ENCODE measurements around the gene PRKD1.

PRKD1 gene

DNA sequence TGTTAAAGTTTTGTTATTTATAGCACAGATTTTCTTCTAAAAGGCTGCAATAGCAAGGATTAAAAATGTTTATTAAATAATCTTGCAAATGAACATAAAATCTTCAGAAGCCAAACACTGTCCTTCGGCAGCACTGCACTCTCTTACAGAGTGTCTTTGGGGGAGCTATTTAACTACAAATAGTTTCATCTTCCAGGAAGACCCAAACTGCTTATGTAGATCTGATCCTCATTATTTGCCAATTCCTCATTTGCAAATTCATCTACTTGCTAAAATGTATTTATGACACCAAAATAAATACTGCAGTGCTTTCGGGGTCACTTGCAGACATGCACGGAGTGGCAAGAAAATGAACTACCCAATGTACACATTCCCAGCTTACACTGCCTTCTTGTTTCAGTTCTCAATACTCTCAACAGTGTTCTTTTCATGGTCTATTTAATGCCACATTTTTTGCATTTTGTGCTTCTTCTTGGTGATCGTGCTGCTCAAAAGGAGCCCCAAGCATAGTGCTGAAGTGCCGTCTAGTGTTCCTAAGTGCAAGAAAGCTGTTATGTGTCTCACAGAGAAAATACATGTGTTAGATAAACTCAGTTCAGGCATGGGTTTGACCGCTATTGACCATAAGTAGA is 128.1 kb downstream of the PRKD1 start:
- Histone ChIP-seq H3K4me3 (ENCODE audit: low read length) (no peak overlapping the region), H3K4me1 (ENCODE audit: control insufficient read depth, low read length) (no peaks in the 10 kb centered on the region), H3K9me2 (replicated peaks; ENCODE audit: control insufficient read depth, low read length) (no peaks in the 10 kb centered on the region), H3K27ac (ENCODE audit: low read depth, low read length) (no peak overlapping the region), H4K20me1 (ENCODE audit: control insufficient read depth, insufficient read depth, low read depth, low read length) (no peaks in the 10 kb centered on the region), H3K4me2 (ENCODE audit: low read length) (no peak overlapping the region), H3K9me3 (ENCODE audit: control insufficient read depth, insufficient read depth, low read length) (no peaks in the 10 kb centered on the region), H3K27me3 (ENCODE audit: control insufficient read depth, low read length) (no peaks in the 10 kb centered on the region), H3F3A (ENCODE audit: control insufficient read depth, insufficient read depth) (no peaks in the 10 kb centered on the region), H3K79me2 (ENCODE audit: control insufficient read depth, low read length) (no peaks in the 10 kb centered on the region), H3K36me3 (ENCODE audit: control insufficient read depth, low read length) (no peaks in the 10 kb centered on the region)
- TF ChIP-seq EZH2phosphoT487 (IDR thresholded peaks at IDR 0.05; ENCODE audit: borderline replicate concordance, low read length), result no peak

DNA sequence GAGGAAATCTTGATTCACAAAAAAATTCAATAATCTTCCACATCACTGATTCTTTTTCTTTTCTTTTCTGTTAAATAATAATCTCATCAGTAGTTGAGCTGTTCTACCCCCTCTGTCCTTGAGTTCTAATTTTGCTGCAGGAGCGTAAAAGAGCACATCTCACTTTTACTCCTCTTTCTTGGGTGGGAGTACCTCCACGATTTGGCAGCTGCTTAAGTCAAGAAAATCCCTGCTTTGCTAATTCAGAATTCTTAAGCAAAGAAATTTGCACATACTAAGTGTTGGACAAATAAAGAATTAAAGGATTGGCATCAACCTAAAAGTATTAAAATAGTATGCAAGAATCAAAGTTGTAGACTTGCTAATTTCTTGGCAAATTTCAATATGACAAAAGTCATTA is 128.8 kb downstream of the PRKD1 start:
- no peaks in the 10 kb centered on the region for H3K9me2 ChIP-seq (replicated peaks; ENCODE audit: control insufficient read depth, low read length)
- H4K20me1 ChIP-seq (ENCODE audit: control insufficient read depth, insufficient read depth, low read depth, low read length), result no peaks in the 10 kb centered on the region
- H3K27me3 ChIP-seq (ENCODE audit: control insufficient read depth, low read length), result no peaks in the 10 kb centered on the region
- no peaks in the 10 kb centered on the region for H3K79me2 ChIP-seq (ENCODE audit: control insufficient read depth, low read length)
- no peaks in the 10 kb centered on the region for H3F3A ChIP-seq (ENCODE audit: control insufficient read depth, insufficient read depth)
- TF ChIP-seq, protein P1, sequence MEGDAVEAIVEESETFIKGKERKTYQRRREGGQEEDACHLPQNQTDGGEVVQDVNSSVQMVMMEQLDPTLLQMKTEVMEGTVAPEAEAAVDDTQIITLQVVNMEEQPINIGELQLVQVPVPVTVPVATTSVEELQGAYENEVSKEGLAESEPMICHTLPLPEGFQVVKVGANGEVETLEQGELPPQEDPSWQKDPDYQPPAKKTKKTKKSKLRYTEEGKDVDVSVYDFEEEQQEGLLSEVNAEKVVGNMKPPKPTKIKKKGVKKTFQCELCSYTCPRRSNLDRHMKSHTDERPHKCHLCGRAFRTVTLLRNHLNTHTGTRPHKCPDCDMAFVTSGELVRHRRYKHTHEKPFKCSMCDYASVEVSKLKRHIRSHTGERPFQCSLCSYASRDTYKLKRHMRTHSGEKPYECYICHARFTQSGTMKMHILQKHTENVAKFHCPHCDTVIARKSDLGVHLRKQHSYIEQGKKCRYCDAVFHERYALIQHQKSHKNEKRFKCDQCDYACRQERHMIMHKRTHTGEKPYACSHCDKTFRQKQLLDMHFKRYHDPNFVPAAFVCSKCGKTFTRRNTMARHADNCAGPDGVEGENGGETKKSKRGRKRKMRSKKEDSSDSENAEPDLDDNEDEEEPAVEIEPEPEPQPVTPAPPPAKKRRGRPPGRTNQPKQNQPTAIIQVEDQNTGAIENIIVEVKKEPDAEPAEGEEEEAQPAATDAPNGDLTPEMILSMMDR (IDR thresholded peaks at IDR 0.05; ENCODE audit: low read depth, low read length, poor library complexity, severe bottlenecking), result no peak
- TF ChIP-seq EZH2phosphoT487 (IDR thresholded peaks at IDR 0.05; ENCODE audit: borderline replicate concordance, low read length), result no peak
- H3K36me3 ChIP-seq (ENCODE audit: control insufficient read depth, low read length), result no peaks in the 10 kb centered on the region
- no peak overlapping the region for H3K4me3 ChIP-seq (ENCODE audit: low read length)
- H3K9me3 ChIP-seq (ENCODE audit: control insufficient read depth, insufficient read depth, low read length), result no peaks in the 10 kb centered on the region
- no peak overlapping the region for H3K4me2 ChIP-seq (ENCODE audit: low read length)
- H3K27ac ChIP-seq (ENCODE audit: low read depth, low read length), result no peak overlapping the region
- H3K4me1 ChIP-seq (ENCODE audit: control insufficient read depth, low read length), result no peaks in the 10 kb centered on the region

DNA sequence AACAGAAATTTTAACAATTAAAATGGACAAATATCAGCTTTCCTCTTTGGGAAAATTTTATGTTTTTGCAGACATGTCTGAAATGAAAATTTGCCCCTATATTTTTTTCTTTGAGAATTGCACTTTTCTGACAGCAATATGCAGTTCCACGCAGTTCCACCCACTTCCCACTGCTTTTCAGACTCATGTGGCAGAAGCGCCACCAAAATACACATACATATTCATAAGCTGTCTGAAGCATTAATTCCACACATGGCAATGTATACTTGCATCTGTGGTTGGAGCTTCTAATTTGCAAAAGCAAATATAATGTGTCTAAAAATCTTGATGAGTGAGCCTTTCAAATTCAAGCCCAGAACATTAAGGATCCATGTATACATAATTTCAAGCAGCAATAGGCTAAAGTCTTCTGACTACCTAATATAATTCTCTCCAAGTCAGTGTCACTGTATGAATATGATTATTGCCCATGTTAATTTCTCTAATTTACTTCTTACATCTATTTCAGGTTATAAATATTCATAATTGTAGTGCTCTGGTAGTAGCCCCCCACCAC is 129.5 kb downstream of the PRKD1 start:
- no peaks in the 10 kb centered on the region for H4K20me1 ChIP-seq (ENCODE audit: control insufficient read depth, insufficient read depth, low read depth, low read length)
- no peaks in the 10 kb centered on the region for H3K9me2 ChIP-seq (replicated peaks; ENCODE audit: control insufficient read depth, low read length)
- H3K4me1 ChIP-seq (ENCODE audit: control insufficient read depth, low read length), result no peaks in the 10 kb centered on the region
- no peaks in the 10 kb centered on the region for H3K27me3 ChIP-seq (ENCODE audit: control insufficient read depth, low read length)
- H3F3A ChIP-seq (ENCODE audit: control insufficient read depth, insufficient read depth), result no peaks in the 10 kb centered on the region
- no peaks in the 10 kb centered on the region for H3K36me3 ChIP-seq (ENCODE audit: control insufficient read depth, low read length)
- TF ChIP-seq, protein P1 (IDR thresholded peaks at IDR 0.05; ENCODE audit: low read depth, low read length, poor library complexity, severe bottlenecking), result no peak
- TF ChIP-seq EZH2phosphoT487 (IDR thresholded peaks at IDR 0.05; ENCODE audit: borderline replicate concordance, low read length), result no peak
- no peak overlapping the region for H3K4me3 ChIP-seq (ENCODE audit: low read length)
- no peaks in the 10 kb centered on the region for H3K9me3 ChIP-seq (ENCODE audit: control insufficient read depth, insufficient read depth, low read length)
- no peak overlapping the region for H3K27ac ChIP-seq (ENCODE audit: low read depth, low read length)
- no peak overlapping the region for H3K4me2 ChIP-seq (ENCODE audit: low read length)
- no peaks in the 10 kb centered on the region for H3K79me2 ChIP-seq (ENCODE audit: control insufficient read depth, low read length)

DNA sequence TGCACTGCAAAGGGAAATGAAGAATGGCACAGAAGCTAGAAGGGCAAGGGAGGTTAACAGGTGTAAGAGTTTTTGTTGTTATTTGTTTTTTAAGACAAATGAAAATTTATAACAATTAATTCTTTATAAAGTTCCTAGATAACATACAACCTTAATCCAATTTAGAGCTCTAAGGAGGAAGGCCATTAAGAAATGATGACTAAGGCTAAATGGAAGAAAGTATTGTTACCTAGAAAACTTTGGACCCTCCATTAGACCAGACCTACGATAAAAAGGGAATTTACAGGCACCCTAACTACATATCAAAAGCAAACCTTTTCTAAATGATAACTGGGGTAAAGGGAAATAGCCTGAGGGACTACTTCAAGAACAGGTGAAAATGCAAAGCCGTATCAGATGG is 130.8 kb downstream of the PRKD1 start:
- Histone ChIP-seq H3K9me3 (ENCODE audit: control insufficient read depth, insufficient read depth, low read length) (no peaks in the 10 kb centered on the region), H3K4me2 (ENCODE audit: low read length) (no peak overlapping the region), H3K79me2 (ENCODE audit: control insufficient read depth, low read length) (no peaks in the 10 kb centered on the region), H3K27ac (ENCODE audit: low read depth, low read length) (no peak overlapping the region), H3K36me3 (ENCODE audit: control insufficient read depth, low read length) (no peaks in the 10 kb centered on the region), H3K4me1 (ENCODE audit: control insufficient read depth, low read length) (no peaks in the 10 kb centered on the region), H4K20me1 (ENCODE audit: control insufficient read depth, insufficient read depth, low read depth, low read length) (no peaks in the 10 kb centered on the region), H3K27me3 (ENCODE audit: control insufficient read depth, low read length) (no peaks in the 10 kb centered on the region), H3K4me3 (ENCODE audit: low read length) (no peak overlapping the region), H3K9me2 (replicated peaks; ENCODE audit: control insufficient read depth, low read length) (no peaks in the 10 kb centered on the region), H3F3A (ENCODE audit: control insufficient read depth, insufficient read depth) (no peaks in the 10 kb centered on the region)
- TF ChIP-seq EZH2phosphoT487 (IDR thresholded peaks at IDR 0.05; ENCODE audit: borderline replicate concordance, low read length), result no peak
- TF ChIP-seq, protein P1 (IDR thresholded peaks at IDR 0.05; ENCODE audit: low read depth, low read length, poor library complexity, severe bottlenecking), result no peak
